Loucy (cell line): ENCODE measurements around the gene ZNF326.

Source experiments
- EZH2phosphoT487 ChIP-seq: fragments of 200-600 bp; IDR thresholded peaks from 2 replicates; pipeline ENCODE4 v1.6.1; 2018; ENCODE audit warnings: antibody characterized with exemption, mild to moderate bottlenecking, moderate library complexity, borderline replicate concordance
- TF ChIP-seq, protein P1 (sequence below): fragments of 200-600 bp; sonication (generic); conservative IDR thresholded peaks from 2 replicates; pipeline ENCODE4 v1.5.1; 2014; ENCODE audit warnings: mild to moderate bottlenecking, antibody characterized with exemption, low read length

DNA sequence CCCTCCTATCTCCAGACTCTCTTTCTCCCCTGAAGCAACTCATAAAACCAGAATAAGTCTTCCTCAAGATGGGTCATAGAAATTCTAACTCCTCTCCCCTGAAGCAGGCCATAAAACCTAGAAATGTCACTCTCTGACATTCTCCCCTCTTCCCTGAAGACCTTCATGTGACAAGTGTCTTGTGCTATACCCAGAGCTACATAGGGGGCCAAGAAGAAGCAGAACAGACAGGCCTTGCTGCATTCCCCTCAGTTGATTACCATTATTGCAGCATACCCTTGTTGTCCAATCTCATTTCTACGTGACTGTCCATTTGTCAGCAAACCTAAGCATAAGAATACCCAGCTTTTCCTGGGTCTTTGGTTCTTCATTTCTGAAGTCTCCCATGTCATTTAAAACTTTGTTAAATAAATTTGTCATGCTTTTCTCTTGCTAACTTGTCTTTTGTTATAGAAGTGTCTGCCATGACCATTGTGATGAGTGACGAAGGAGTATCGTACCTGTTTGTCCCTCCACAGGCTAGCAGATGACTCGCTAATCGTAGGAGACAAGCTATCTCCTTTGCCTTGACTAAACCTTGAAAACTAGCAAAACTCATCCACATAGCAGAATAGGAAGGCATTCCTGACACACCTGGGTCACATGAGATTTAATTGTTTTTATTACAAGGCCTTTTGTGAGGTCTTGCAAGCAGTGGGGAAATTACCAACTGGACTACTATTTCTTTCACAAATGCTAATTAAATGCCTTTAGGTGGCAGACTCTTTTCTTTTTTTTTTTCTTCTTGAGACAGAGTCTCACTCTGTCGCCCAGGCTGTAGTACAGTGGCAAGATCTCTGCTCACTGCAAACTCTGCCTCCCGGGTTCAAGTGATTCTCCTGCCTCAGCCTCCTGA, 39.4 kb upstream of the ZNF326 start:
- TF ChIP-seq, protein P1, sequence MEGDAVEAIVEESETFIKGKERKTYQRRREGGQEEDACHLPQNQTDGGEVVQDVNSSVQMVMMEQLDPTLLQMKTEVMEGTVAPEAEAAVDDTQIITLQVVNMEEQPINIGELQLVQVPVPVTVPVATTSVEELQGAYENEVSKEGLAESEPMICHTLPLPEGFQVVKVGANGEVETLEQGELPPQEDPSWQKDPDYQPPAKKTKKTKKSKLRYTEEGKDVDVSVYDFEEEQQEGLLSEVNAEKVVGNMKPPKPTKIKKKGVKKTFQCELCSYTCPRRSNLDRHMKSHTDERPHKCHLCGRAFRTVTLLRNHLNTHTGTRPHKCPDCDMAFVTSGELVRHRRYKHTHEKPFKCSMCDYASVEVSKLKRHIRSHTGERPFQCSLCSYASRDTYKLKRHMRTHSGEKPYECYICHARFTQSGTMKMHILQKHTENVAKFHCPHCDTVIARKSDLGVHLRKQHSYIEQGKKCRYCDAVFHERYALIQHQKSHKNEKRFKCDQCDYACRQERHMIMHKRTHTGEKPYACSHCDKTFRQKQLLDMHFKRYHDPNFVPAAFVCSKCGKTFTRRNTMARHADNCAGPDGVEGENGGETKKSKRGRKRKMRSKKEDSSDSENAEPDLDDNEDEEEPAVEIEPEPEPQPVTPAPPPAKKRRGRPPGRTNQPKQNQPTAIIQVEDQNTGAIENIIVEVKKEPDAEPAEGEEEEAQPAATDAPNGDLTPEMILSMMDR, result no peak
- no peak for TF ChIP-seq EZH2phosphoT487
